ENCODE measurements around the gene LRIG1. TPM values are rescaled to one million over a fixed set of nuclear protein-coding genes. Genes with fewer than 3 reads are reported as not detected.
A peak's percentile ranks its signal among the peaks of the same experiment; 100 is the strongest.

Gene LRIG1
- total and polyA plus RNA-seq, 2 of the 8 experiments (the other 6 are each of a cell fraction or from before 2014, with no cell fraction given) = 78.1 to 88.7 TPM

DNA sequence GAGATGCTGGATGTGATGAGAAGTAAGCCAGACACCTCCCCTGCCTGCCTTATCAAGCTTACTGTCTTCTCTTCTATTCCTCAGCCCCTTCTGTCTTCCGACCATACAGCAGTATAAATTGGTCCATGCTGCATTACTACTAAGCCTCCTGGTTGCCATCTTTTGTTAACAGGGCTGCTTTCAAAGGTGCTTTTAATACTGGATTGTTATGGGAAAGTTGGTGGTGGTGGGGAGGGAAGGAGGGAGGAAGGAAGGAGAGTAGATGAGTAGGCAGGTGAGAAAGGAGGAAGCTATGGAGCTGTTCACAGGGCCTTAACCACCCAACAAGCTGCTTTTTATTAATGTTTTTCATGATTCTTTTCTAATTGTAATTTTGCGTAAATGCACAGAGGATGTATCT is 165.2 kb downstream of the LRIG1 start:
- H3K23me2 ChIP-seq (ENCODE audit: low read depth, low read length) = no peaks in the 10 kb centered on the region
- H3K4me2 ChIP-seq (ENCODE audit: insufficient read depth in 1 of 2, low read depth in 2 of 2, low read length in 2 of 2) = peak overlapping the region; percentile 35 to 45; a peak in 3 of 4 replicates
- no peaks in the 10 kb centered on the region for H3K9me3 ChIP-seq (ENCODE audit: insufficient read depth in 2 of 2, low read depth in 1 of 2, low read length in 1 of 2)
- H2BK15ac ChIP-seq (ENCODE audit: low read length) = no peak overlapping the region
- H3K4ac ChIP-seq (replicated peaks; ENCODE audit: insufficient read length, low read depth, low read length) = no peak overlapping the region
- H2BK20ac ChIP-seq (ENCODE audit: low read length) = no peak overlapping the region
- H3K36me3 ChIP-seq (ENCODE audit: control insufficient read depth in 2 of 4, insufficient read depth in 4 of 4, low read length in 3 of 4) = no peaks in the 10 kb centered on the region
- no peak for DNase-seq (ENCODE audit: low read depth in 1 of 2, low spot score in 2 of 2)
- no peak overlapping the region for H3K9ac ChIP-seq (replicated peaks in 1 of 4; ENCODE audit: extremely low read depth in 1 of 4, low read depth in 3 of 4, low read length in 3 of 4)
- no peak overlapping the region for H3K4me3 ChIP-seq (ENCODE audit: extremely low read depth in 1 of 4, insufficient read depth in 2 of 4, low read depth in 3 of 4, low read length in 4 of 4)
- H3K4me1 ChIP-seq (replicated peaks in 1 of 4; ENCODE audit: control insufficient read depth in 3 of 4, insufficient read depth in 4 of 4, low read length in 3 of 4) = peaks cover 0 to 5% (median 4%) of the 10 kb centered on the region in 4 experiments; a peak in 4 of 7 replicates
- H3K79me1 ChIP-seq (ENCODE audit: low read depth, low read length) = no peaks in the 10 kb centered on the region
- no peaks in the 10 kb centered on the region for H3K27me3 ChIP-seq (replicated peaks in 1 of 4; ENCODE audit: control insufficient read depth in 3 of 4, extremely low read depth in 1 of 4, insufficient read depth in 3 of 4, low read length in 3 of 4)
- H2AK5ac ChIP-seq (ENCODE audit: low read depth, low read length) = no peak overlapping the region
- WGBS, 2 experiments (ENCODE audit: extremely low coverage in 1 of 2, insufficient coverage in 1 of 2, insufficient read length in 1 of 2, insufficient replicate concordance in 2 of 2, low coverage in 1 of 2, low lambda C conversion rate in 2 of 2, missing lambda C conversion rate in 1 of 2) = 61% methylated on average over 2 of the region's 2 CpGs; no CpG with 5 or more reads in 1 of the 2 experiments
- H4K5ac ChIP-seq (ENCODE audit: insufficient read length, low read depth, low read length) = no peak overlapping the region
- H2BK5ac ChIP-seq (ENCODE audit: low read depth, low read length) = no peak overlapping the region
- H4K91ac ChIP-seq (replicated peaks; ENCODE audit: insufficient read length, low read length) = no peak overlapping the region
- no peak overlapping the region for H2AFZ ChIP-seq (ENCODE audit: low read length)
- H3K27ac ChIP-seq (ENCODE audit: low read depth, low read length) = no peak overlapping the region
- H3K56ac ChIP-seq (replicated peaks; ENCODE audit: insufficient read length, low read depth, low read length) = no peak overlapping the region
- no peaks in the 10 kb centered on the region for H4K20me1 ChIP-seq (replicated peaks in 1 of 2; ENCODE audit: control insufficient read depth in 1 of 2, insufficient read depth in 2 of 2, low read length in 2 of 2)
- no peak overlapping the region for H3K18ac ChIP-seq (ENCODE audit: extremely low read depth, low read length)
- no peak overlapping the region for H3K23ac ChIP-seq (ENCODE audit: insufficient read length)
- CTCF ChIA-PET (ENCODE audit: partially characterized antibody) = interaction anchor here (1.1 to 1.2 kb wide), 2 partner anchors 90 to 495 kb away, joined by 3 read pairs; no protein-coding TSS in a partner anchor
- 0 out of 4 replicates have a peak, but pooled peaks cover 0 to 3% of the 10 kb centered on the region in 2 experiments for H3K79me2 ChIP-seq (ENCODE audit: control insufficient read depth in 1 of 2, insufficient read depth in 2 of 2, low read length in 2 of 2)
- FAIRE-seq = no peak
- H3K14ac ChIP-seq (ENCODE audit: insufficient read length) = no peak overlapping the region
- no peak overlapping the region for H4K8ac ChIP-seq (ENCODE audit: extremely low read depth, insufficient read depth, low read length)
- no peak overlapping the region for H2BK120ac ChIP-seq (replicated peaks; ENCODE audit: low read depth, low read length)
- H2BK12ac ChIP-seq (ENCODE audit: low read depth, low read length) = no peak overlapping the region
- POLR2A ChIA-PET (ENCODE audit: partially characterized antibody) = no interaction called here
- TF ChIP-seq, protein P1, sequence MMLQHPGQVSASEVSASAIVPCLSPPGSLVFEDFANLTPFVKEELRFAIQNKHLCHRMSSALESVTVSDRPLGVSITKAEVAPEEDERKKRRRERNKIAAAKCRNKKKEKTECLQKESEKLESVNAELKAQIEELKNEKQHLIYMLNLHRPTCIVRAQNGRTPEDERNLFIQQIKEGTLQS (IDR thresholded peaks at IDR 0.05; ENCODE audit: insufficient read depth, low read depth, low read length) = no peak
- TF ChIP-seq RXRA (IDR thresholded peaks at IDR 0.05; ENCODE audit: insufficient read depth, low read depth, low read length) (no peak), MAFK (IDR thresholded peaks at IDR 0.05; ENCODE audit: low read depth, low read length) (no peak), TEAD4 (IDR thresholded peaks at IDR 0.05; ENCODE audit: low read depth, low read length) (no peak)
